ENCODE measurements around the gene KMT2E. TPM values are rescaled to one million over a fixed set of nuclear protein-coding genes. Genes with fewer than 3 reads are reported as not detected.

KMT2E gene
- polyA plus RNA-seq, 1 donor: 41.2 TPM

DNA sequence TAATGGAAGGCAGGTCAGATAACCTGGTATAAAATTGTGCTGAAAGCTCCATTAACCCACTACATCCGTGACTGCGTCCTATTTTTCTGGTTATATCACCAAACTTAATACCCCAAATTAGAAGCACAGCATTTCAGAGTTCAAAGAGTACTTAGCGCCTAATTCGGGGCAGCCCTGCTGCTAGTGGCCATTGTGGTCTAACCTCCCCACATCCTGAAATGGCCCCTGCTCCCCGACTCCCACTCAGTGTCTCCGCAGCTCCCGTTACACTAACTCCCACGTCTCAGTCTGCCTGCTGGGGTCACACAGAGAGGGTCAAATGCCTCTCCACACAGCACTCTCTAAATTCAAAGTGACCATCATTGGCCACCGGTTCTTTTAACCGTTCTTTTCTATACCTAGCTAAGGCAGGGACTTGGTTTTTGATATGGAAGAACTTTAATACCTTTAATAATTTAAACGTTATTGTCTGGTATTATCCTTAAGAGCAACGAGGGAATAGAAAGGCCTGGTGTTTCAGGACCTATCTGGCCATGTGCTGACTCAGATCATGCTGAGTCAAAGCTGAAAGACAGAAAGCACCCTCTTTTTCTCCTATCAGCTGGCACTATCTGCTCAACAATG, 117.1 kb downstream of the KMT2E start:
- no peak for DNase-seq

DNA sequence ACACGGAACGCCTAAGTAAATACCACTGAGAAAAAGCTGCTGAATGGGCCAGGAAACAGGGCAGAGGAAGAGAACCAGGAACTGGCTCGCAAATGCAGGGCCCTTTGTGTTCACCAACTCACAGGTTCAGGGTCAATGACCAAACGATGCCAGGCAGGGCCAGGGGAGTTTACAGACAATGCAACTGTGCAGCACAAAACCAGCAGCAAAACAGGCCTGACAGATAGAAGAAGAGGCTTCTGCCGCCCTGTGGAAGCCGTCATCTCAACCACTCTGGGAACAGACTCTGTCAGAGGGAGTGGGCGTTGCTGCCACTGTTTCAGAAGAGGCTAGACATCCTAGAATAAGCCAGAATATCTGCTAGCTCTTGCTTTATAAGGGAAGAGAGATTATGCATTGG, 117.9 kb downstream of the KMT2E start:
- DNase-seq: no peak

DNA sequence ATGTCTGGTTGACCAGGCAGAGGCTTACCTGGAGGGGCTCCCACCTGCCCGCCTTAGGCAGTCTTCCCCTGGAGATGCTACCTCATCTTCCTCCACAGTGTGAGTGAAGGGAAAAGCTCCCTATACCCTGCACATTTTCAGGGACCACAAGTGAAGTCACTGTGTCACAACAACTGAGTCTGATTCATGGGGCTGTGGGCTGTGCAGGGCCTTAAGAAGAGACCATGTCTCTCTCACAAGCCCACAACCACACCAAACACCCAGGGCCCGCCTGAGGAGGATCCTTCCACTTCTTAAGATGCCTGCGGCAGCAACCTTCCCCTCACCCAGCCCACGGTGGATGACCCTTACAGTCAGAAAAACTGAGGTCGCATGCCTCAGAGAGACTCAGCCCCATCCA, 118.3 kb downstream of the KMT2E start:
- no peak for DNase-seq

DNA sequence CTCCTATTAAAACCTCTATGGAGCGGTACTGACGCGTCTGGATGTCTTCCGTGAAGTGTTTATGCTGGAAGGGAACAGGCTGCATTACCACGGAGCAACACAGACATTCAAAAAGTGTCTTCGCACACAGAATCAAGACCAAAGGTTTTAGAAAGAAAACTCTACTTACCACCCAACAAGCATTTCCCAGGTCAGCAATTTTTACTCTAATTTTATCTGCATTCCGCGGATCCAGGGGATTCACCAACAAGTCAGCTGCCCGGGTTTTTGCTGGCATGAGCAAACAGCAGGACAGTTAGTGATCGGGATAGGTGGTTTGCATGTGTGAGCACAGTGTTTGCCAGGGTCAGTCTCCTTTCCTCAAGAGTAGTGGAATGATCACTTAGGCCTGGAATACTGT, 118.8 kb downstream of the KMT2E start:
- no peak for DNase-seq

DNA sequence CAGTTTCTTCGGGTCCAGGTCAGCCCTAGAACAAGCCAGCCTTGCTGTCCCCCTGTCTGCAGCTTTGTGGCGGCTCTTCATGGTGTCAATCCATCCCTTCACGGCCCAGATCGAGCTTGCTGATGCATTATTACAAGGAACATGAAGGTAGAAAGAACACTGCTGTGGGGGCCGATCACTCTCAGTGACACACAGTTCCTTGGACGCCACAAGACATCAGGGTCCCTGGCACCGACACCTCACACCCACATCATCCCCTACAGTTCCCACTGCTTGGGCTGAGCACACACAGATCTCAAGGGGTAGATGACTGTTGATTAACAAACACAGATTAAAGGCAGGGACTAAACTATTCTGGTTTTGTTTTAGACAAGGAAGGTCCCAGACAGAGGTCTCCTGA, 119.4 kb downstream of the KMT2E start:
- DNase-seq: no peak

DNA sequence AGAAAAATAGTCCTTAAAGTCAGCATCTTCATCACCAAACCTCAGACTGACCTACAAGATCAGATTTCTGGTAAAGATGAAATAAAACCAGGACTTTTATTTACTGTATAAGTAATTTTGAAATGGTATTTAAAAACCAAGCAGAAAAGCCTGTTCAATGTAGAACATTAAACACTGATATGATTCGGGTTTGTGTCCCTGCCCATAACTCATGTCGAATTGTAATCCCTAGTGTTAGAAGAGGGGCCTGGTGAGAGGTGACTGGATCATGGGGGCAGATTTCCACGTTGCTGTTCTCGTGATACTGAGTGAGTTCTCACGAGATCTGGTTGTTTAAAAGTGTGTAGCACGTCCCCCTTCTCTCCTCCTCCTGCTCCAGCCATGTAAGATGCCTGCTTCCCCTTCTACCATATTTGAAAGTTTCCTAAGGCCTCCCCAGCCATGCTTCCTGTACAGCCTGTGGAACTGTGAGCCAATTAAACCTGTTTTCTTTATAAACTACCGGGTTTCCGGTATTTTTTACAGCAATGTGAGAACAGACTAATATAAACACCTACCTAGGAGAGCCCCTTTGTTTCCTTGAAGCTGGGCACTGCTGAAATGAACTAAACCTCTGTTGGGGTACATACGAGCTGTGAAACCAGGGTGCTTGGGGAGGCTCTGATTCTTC, 120.1 kb downstream of the KMT2E start:
- no peak for DNase-seq

DNA sequence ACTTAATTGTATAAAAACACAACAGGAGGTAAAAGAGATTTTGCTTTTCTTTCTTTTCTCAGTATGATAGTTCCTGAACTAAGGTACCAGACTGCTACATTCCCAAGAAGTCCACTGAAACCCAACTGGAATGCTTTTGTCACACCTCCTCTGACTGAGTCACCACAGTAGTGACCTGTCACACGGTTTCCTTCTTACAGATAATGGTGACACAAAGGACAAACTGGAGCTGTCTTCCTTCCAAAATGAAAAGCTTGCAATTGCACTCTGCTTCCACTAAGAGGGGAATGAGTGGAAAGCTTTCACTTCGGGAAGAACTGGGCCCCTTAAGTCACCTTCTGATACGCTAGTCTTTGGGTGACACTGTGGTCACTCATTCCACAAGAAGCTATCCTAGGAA, 122.2 kb downstream of the KMT2E start:
- DNase-seq: no peak

DNA sequence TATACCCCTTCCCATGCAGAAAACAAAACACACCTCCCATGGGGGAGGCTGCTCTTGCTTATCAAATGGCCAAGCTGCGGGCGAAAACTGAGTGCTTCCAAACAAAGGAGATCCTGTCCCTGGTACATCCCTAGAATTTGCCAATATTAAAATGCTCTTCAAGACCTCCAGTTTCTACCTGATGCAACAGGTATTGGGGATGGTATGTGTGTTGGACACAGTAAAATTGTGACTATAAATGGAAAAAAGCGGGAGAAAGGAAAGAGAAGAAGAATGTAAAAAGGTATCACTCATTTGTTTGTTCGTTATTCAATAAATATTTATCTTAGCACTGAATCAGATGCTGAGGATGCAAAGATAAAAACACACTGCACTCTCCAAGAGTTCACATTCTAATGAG, 123.9 kb downstream of the KMT2E start:
- DNase-seq: no peak

DNA sequence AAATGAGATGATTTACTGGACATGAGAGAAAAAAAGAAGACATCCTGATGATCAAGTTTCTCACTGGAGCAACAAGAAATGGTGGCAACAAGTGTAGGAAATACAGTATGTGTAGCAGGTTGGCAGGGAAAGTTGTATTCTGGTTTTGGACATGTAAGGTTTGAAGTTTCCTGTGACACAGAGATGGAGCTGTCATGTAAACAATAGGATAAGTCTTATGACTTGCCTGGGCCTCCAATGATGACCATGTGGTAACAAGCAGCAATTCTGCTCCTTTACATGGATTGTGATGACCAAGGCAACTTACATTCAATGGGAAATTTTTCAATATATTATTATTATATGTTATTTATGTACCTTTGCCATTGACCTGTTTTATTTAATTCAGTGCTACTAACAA, 125.4 kb downstream of the KMT2E start:
- no peak for DNase-seq

DNA sequence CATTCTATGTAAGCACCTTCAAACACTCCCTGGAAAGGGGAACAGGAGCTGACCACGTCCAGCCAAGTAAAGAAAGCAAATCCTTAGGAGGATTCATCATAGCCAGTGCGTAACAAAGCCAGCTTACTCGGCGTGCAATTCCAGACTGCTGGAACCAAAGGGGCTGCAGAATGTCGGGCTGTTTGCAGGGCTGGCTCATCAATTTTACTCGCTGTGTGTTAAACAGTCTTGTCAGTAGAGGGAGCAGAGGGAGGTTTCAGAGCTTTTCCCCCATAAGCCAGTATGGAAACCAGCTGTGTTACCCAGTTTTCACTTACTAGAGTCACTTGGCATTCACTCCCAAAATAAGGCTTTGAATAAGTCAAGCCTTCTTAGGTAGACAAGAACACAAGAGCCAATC, 127.1 kb downstream of the KMT2E start:
- peak; percentile 51 for DNase-seq

DNA sequence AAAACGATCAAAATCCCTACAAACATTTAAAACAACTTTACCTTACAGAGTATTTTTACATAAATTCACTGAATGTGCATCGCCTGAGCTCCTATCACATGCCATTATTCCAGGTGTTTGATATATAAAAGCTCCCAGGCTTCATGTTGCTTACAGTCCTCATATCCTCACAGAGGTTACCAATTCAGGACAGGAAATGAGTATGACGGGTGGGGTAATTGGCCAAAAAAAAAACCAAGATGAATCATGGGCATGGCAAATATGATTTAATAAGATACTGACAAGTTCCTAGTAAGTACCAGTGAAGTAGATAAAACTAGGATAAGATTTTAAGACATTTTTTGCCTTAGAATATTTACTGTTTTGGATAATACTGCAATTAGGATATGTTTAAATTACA, 135.8 kb downstream of the KMT2E start:
- DNase-seq: no peak

DNA sequence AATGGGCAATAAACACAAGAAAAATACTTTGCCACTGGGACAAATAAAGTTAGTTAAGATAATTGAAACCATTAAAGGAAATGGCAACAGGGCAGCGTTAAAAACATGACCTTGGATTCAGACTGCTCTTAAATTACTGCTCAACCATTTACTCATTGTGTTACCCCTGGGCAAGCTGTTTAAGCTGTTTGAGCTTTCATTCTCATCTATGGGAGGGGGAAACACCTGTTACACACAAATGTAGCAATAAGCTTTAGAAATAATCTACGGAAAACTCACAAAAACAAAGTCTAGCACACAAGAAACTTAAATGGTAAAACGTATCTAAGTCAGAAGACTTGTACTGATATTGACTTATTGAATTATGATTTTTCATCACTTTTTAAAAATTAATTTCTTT, 137.1 kb downstream of the KMT2E start:
- no peak for DNase-seq

DNA sequence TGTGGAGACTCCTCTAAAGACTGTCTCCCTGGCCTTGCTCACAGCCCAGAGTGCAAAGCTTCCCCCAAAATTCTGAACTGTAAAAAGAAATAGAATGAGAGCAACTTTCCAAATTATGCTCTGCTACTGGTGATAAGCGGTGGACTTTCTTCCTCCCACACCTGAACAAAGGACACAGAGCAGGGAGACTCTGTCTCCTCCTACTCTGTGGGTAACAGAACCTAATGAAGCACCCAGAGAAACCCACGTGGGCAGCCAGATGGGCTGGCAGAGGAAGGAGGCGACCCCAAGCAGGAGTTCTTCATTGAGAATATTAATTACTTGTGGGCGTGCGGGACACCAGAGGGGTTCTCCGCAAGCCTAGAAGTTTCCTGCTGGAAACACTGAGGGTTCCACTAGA, 139.5 kb downstream of the KMT2E start:
- no peak for DNase-seq

DNA sequence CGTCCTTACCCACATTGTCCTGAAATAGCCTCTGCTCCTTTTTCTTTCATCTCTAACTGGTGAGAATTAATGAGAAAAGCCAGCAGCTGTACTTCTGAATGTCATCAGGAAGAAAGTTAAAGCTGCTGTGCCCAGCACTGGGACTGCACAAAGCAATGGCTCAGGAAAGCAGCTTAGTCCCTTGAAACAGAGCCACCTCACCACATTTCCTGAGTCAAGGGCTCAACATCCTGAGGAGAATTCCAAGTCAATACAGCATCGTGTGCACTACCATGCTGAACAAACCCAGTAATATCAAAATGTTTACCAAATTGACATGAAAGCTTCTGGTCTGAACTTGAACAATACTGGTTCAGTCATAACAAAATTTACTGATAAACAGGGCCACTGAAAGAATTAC, 140.1 kb downstream of the KMT2E start:
- DNase-seq: no peak

DNA sequence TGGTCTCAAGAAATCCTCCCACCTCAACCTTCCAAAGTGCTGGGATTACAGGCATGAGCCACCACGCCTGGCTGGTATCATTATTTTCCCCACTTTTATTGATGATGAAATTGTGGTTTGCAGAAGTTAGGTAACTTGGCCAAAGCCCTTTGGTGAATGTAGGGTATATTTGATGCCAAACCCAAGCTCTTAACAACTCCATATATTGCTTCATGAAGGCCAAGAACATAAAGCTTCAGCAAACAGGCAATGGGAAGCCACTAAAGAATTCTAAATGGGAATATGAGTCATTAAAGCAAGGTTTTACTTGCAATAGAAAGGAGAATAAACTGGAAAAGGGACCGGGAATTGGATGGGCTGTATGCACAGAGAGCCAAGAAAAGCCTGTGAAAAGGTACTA, 142.7 kb downstream of the KMT2E start:
- DNase-seq: no peak

DNA sequence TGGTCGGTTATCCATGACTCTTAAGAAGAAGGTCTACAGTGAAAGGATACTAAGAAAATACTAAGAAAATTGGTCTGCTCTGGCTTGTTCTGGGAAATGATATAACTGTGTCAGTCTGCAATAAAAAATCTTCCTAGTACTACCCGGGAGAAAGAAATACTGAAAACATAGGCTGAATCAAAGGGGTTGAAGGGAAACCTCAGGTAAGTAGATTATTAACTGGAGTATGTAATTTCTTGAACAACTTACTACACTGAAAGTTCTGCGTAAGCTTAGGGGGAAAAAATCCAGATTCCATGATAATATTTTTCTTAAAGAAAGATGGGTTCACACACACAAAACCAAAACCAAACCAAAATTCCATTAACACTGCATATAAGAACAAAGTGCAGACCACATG, 143.3 kb downstream of the KMT2E start:
- DNase-seq: no peak

DNA sequence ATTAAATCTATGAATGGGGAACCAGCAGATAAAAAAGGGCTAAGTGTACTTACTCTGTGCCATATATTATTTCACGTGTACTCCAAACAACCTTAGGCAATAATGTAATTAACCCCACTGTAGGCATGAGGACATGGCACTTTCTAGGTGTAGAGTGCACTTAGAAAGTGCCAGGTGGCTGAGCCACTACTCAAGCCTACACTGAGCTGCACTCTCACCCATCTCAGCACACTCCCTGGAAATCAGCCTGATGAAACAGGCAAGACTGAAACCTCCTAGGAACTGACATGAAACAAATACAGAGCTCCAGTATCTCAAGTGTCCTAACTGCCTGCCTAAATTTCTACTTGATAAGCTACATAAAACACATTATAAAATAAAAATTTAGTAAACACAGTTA, 147.4 kb downstream of the KMT2E start:
- DNase-seq: no peak
